H9 (cell line): Measurements from ENCODE around the gene KCNH5. TPM values are rescaled to one million over a fixed set of nuclear protein-coding genes. Genes with fewer than 3 reads are reported as not detected.

Experiments
- DNase-seq: peaks from one replicate; pipeline ENCODE4 v3.0.0-alpha.2; 2017
- H2AFZ ChIP-seq: one replicate; pipeline ENCODE4 v1.6.1; 2013; ENCODE audit warnings: mild to moderate bottlenecking, low read length, control low read depth, moderate library complexity
- H2AK5ac ChIP-seq: 2 replicates; pipeline ENCODE4 v1.6.1; 2013; ENCODE audit warnings: low read length, control low read depth, mixed read lengths; ENCODE audit not compliant: insufficient read length
- H2BK120ac ChIP-seq: one replicate; pipeline ENCODE4 v1.6.1; 2013; ENCODE audit warnings: low read depth, mild to moderate bottlenecking, low read length, control low read depth, inconsistent platforms; ENCODE audit not compliant: poor library complexity, severe bottlenecking
- H2BK12ac ChIP-seq: 2 replicates; pipeline ENCODE4 v1.6.1; 2013; ENCODE audit warnings: low read length, control low read depth, mixed read lengths, low read depth; ENCODE audit not compliant: insufficient read length
- H2BK15ac ChIP-seq: 2 replicates; pipeline ENCODE4 v1.6.1; 2013; ENCODE audit warnings: low read depth, low read length, control low read depth
- H2BK20ac ChIP-seq: one replicate; pipeline ENCODE4 v1.6.1; 2013; ENCODE audit warnings: low read depth, mild to moderate bottlenecking, low read length, control low read depth, inconsistent platforms; ENCODE audit not compliant: poor library complexity, severe bottlenecking
- H2BK5ac ChIP-seq: 2 replicates; pipeline ENCODE4 v1.6.1; 2013; ENCODE audit warnings: low read length, control low read depth, mixed read lengths; ENCODE audit not compliant: insufficient read length
- H3K14ac ChIP-seq: 2 replicates; pipeline ENCODE4 v1.6.1; 2013; ENCODE audit warnings: low read length, control low read depth; ENCODE audit not compliant: insufficient read depth
- H3K18ac ChIP-seq: 2 replicates; pipeline ENCODE4 v1.6.1; 2013; ENCODE audit warnings: low read depth, mild to moderate bottlenecking, mixed read lengths, low read length, control low read depth; ENCODE audit not compliant: insufficient read length
- H3K23ac ChIP-seq: 2 replicates; pipeline ENCODE4 v1.6.1; 2013; ENCODE audit warnings: low read length, control low read depth, mixed read lengths, low read depth; ENCODE audit not compliant: insufficient read length
- H3K23me2 ChIP-seq: 2 replicates; pipeline ENCODE4 v1.6.1; 2013; ENCODE audit warnings: low read depth, mild to moderate bottlenecking, mixed read lengths, low read length, control low read depth; ENCODE audit not compliant: insufficient read length, poor library complexity, severe bottlenecking
- H3K27ac ChIP-seq: 2 replicates; pipeline ENCODE4 v1.5.1; 2013; ENCODE audit warnings: low read length, control low read depth, mixed read lengths, low read depth; ENCODE audit not compliant: insufficient read length
- H3K27me3 ChIP-seq: 2 replicates; pipeline ENCODE4 v1.6.1; 2013; ENCODE audit warnings: low read length, control low read depth, inconsistent platforms; ENCODE audit not compliant: insufficient read depth
- H3K4ac ChIP-seq: 2 replicates; pipeline ENCODE4 v1.6.1; 2013; ENCODE audit warnings: low read depth, mild to moderate bottlenecking, control low read depth, inconsistent platforms, low read length, moderate library complexity
- H3K4me1 ChIP-seq: 2 replicates; pipeline ENCODE4 v1.6.1; 2013; ENCODE audit warnings: low read length, control low read depth, inconsistent platforms; ENCODE audit not compliant: insufficient read depth
- H3K4me2 ChIP-seq: 2 replicates; pipeline ENCODE4 v1.6.1; 2013; ENCODE audit warnings: low read length, control low read depth, mixed read lengths; ENCODE audit not compliant: insufficient read length, insufficient read depth
- H3K56ac ChIP-seq: 2 replicates; pipeline ENCODE4 v1.6.1; 2013; ENCODE audit warnings: low read depth, mild to moderate bottlenecking, mixed read lengths, low read length, control low read depth; ENCODE audit not compliant: insufficient read length
- H3K79me1 ChIP-seq: 2 replicates; pipeline ENCODE4 v1.6.1; 2013; ENCODE audit warnings: low read depth, mild to moderate bottlenecking, moderate library complexity, low read length, control low read depth, inconsistent platforms; ENCODE audit not compliant: insufficient read depth, poor library complexity, severe bottlenecking
- H3K79me2 ChIP-seq: 2 replicates; pipeline ENCODE4 v1.6.1; 2013; ENCODE audit warnings: low read length, control low read depth, inconsistent platforms; ENCODE audit not compliant: insufficient read depth
- H3K9ac ChIP-seq: 2 replicates; pipeline ENCODE4 v1.6.1; 2013; ENCODE audit warnings: low read length, control low read depth, mixed read lengths; ENCODE audit not compliant: insufficient read length; ENCODE audit errors: extremely low read depth
- H3K9me3 ChIP-seq: one replicate; pipeline ENCODE4 v1.6.1; 2013; ENCODE audit warnings: low read depth, low read length, inconsistent platforms; ENCODE audit not compliant: control insufficient read depth
- H3T11ph ChIP-seq: one replicate; pipeline ENCODE4 v1.6.1; 2013; ENCODE audit warnings: mild to moderate bottlenecking, low read length, control low read depth, inconsistent platforms
- H4K20me1 ChIP-seq: one replicate; pipeline ENCODE4 v1.6.1; 2013; ENCODE audit not compliant: control insufficient read depth, insufficient read length, insufficient read depth
- H4K5ac ChIP-seq: 2 replicates; pipeline ENCODE4 v1.6.1; 2013; ENCODE audit warnings: low read depth, mild to moderate bottlenecking, mixed read lengths, low read length, control low read depth; ENCODE audit not compliant: insufficient read length
- H4K8ac ChIP-seq: replicated peaks from 2 replicates; pipeline ENCODE4 v1.6.1; 2013; ENCODE audit warnings: low read length, control low read depth, mixed read lengths, low read depth; ENCODE audit not compliant: insufficient read length
- H4K91ac ChIP-seq: 2 replicates; pipeline ENCODE4 v1.6.1; 2013; ENCODE audit warnings: low read depth, mild to moderate bottlenecking, moderate library complexity, mixed read lengths, low read length, control low read depth; ENCODE audit not compliant: insufficient read length
- H3K27ac Mint-ChIP-seq, 3 experiments: 2 replicates in 2 of 3; 3 replicates in 1 of 3; pipeline ENCODE4 v1.8.0; 2020 to 2021; ENCODE audit warnings: mixed read lengths in 3 of 3, mild to moderate bottlenecking in 1 of 3, moderate library complexity in 1 of 3
- H3K27me3 Mint-ChIP-seq: 2 replicates; pipeline ENCODE4 v1.8.0; 2021; ENCODE audit warnings: low read depth, mild to moderate bottlenecking, moderate library complexity, mixed read lengths
- H3K36me3 Mint-ChIP-seq, 3 experiments: 2 replicates in 2 of 3; 3 replicates in 1 of 3; pipeline ENCODE4 v1.8.0; 2020 to 2021; ENCODE audit warnings: low read depth in 3 of 3, mixed read lengths in 3 of 3; ENCODE audit not compliant: insufficient read depth in 1 of 3
- H3K4me1 Mint-ChIP-seq, 2 experiments: 2 replicates each; pipeline ENCODE4 v1.8.0; 2020; ENCODE audit warnings: mixed read lengths in 2 of 2
- H3K4me3 Mint-ChIP-seq, 2 experiments: 2 replicates in 1 of 2; 3 replicates in 1 of 2; pipeline ENCODE4 v1.8.0; 2020 to 2021; ENCODE audit warnings: mild to moderate bottlenecking in 2 of 2, mixed read lengths in 2 of 2, moderate library complexity in 1 of 2
- H3K9me3 Mint-ChIP-seq, 2 experiments: 2 replicates in 1 of 2; 3 replicates in 1 of 2; pipeline ENCODE4 v1.8.0; 2020; ENCODE audit warnings: mild to moderate bottlenecking in 2 of 2, mixed read lengths in 2 of 2, moderate library complexity in 1 of 2
- CTCF ChIP-seq: fragments of 200-600 bp; sonication (generic); conservative IDR thresholded peaks from 3 replicates; pipeline ENCODE4 v1.8.0; 2021; ENCODE audit warnings: antibody characterized with exemption, mild to moderate bottlenecking
- WGBS: extraction: QIAGEN DNeasy Blood & Tissue Kit; methylation state at CpG from one replicate; pipeline ENCODE4 v1.1.7; 2013; ENCODE audit warnings: missing lambda C conversion rate, low lambda C conversion rate, mixed read lengths; ENCODE audit not compliant: insufficient read length; ENCODE audit errors: extremely low coverage; 5-methylcytosine and 5-hydroxymethylcytosine counted together
- total RNA-seq: library from RNA; stranded (reverse); gene quantifications from 2 replicates; pipeline ENCODE4 v1.2.1, GENCODE V29; 2021

The KCNH5 gene
- total RNA-seq, 1 experiment from 2014 or later: 0.42 TPM

DNA sequence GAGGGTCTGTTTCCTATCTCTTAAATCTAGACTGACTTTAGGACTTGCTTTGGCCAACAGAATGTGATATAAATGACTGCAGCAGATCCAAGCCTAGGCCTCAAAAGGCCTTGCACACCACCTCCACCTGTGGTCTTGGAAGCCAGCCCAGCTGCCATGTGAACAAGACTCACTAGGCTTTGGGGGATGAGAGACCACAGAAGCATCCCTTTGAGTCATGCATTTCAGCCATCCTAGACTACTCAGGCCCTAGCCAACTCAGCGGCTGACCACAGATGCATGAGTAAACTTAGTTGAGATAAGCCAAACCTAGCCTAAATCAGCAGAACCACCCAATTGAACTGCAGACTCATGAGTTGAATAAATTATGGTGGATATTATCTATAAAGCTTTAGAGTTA lies 87.7 kb downstream of the KCNH5 start:
- H3K56ac ChIP-seq: no peak overlapping the region
- Mint-ChIP-seq H3K4me1 (no peaks in the 10 kb centered on the region), H3K36me3 (peaks cover 8 to 9% (median 9%) of the 10 kb centered on the region in 3 experiments), H3K27me3 (no peaks in the 10 kb centered on the region; the same call in 1 of the 2 replicates), H3K9me3 (peaks cover 8 to 10% of the 10 kb centered on the region in 2 experiments), H3K4me3 (no peak overlapping the region), H3K27ac (no peak overlapping the region)
- H2BK15ac ChIP-seq: no peak overlapping the region
- H3T11ph ChIP-seq: no peak overlapping the region
- no CpG with 5 or more reads among the region's 1 CpG for WGBS
- no peak overlapping the region for H2AK5ac ChIP-seq
- H4K20me1 ChIP-seq: no peaks in the 10 kb centered on the region
- H3K27me3 ChIP-seq: no peaks in the 10 kb centered on the region
- H3K4me1 ChIP-seq: no peaks in the 10 kb centered on the region
- no peak overlapping the region for H2BK5ac ChIP-seq
- peaks cover 7% of the 10 kb centered on the region for H3K9me3 ChIP-seq
- no peaks in the 10 kb centered on the region for H3K79me1 ChIP-seq
- H3K14ac ChIP-seq: no peak overlapping the region
- no peak overlapping the region for H3K23ac ChIP-seq
- H4K5ac ChIP-seq: no peak overlapping the region
- H2BK20ac ChIP-seq: no peak overlapping the region
- TF ChIP-seq CTCF: no peak
- H3K23me2 ChIP-seq: no peaks in the 10 kb centered on the region
- no peak overlapping the region for H4K91ac ChIP-seq
- no peak overlapping the region for H2BK12ac ChIP-seq
- H3K4ac ChIP-seq: no peak overlapping the region
- H3K27ac ChIP-seq: no peak overlapping the region
- no peak overlapping the region for H3K4me2 ChIP-seq
- H2BK120ac ChIP-seq: no peak overlapping the region
- H3K79me2 ChIP-seq: no peaks in the 10 kb centered on the region
- no peak overlapping the region for H4K8ac ChIP-seq
- no peak overlapping the region for H3K9ac ChIP-seq
- no peak for DNase-seq
- no peak overlapping the region for H2AFZ ChIP-seq
- H3K18ac ChIP-seq: no peak overlapping the region
